H1 (cell line): ENCODE results near the gene ZNF219. TPM values are rescaled to one million over a fixed set of nuclear protein-coding genes. Genes with fewer than 3 reads are reported as not detected.

ENCODE experiments used
- CTCF ChIA-PET: fragments of 300-600 bp; sonication (Branson Sonifier 250); formaldehyde crosslinking; loops from one replicate; lab custom pipeline; 2021; ENCODE audit not compliant: partially characterized antibody; lab: Charles Lee
- POLR2A ChIA-PET: fragments of 300-600 bp; sonication (Branson Sonifier 250); formaldehyde crosslinking; loops from one replicate; lab custom pipeline; 2021; ENCODE audit warnings: inconsistent platforms; ENCODE audit not compliant: partially characterized antibody; lab: Charles Lee
- DNase-seq, 2 experiments: peaks; one replicate each; pipeline versions ENCODE4 v3.0.0 to v3.0.0-alpha.2; 2010 to 2022; ENCODE audit warnings: low spot score in 2 of 2, low read depth in 1 of 2, mixed read lengths in 1 of 2
- FAIRE-seq: peaks from 2 replicates; lab custom pipeline; 2011; peaks lifted over from hg19 to GRCh38; lab: Jason Lieb, UNC
- H2AFZ ChIP-seq: 2 replicates; pipeline ENCODE4 v1.8.1; 2012; ENCODE audit warnings: low read length, inconsistent platforms
- H2AK5ac ChIP-seq: 2 replicates; pipeline ENCODE4 v1.6.1; 2013; ENCODE audit warnings: low read depth, low read length
- H2BK120ac ChIP-seq: replicated peaks from 2 replicates; pipeline ENCODE3; 2013; ENCODE audit warnings: low read depth, low read length, inconsistent platforms
- H2BK12ac ChIP-seq: 2 replicates; pipeline ENCODE4 v1.6.1; 2013; ENCODE audit warnings: low read depth, low read length
- H2BK15ac ChIP-seq: 2 replicates; pipeline ENCODE4 v1.6.1; 2013; ENCODE audit warnings: low read length
- H2BK20ac ChIP-seq: 2 replicates; pipeline ENCODE4 v1.6.1; 2013; ENCODE audit warnings: low read length
- H2BK5ac ChIP-seq: 2 replicates; pipeline ENCODE4 v1.6.1; 2013; ENCODE audit warnings: low read depth, low read length
- H3K14ac ChIP-seq: 2 replicates; pipeline ENCODE4 v1.6.1; 2013; ENCODE audit warnings: inconsistent platforms; ENCODE audit not compliant: insufficient read length
- H3K18ac ChIP-seq: 2 replicates; pipeline ENCODE4 v1.6.1; 2013; ENCODE audit warnings: low read length; ENCODE audit errors: extremely low read depth
- H3K23ac ChIP-seq: 2 replicates; pipeline ENCODE4 v1.6.1; 2013; ENCODE audit warnings: inconsistent platforms; ENCODE audit not compliant: insufficient read length
- H3K23me2 ChIP-seq: 2 replicates; pipeline ENCODE4 v1.6.1; 2013; ENCODE audit warnings: low read depth, low read length
- H3K27ac ChIP-seq: 2 replicates; pipeline ENCODE4 v1.6.1; 2011; ENCODE audit warnings: low read depth, low read length, inconsistent platforms
- H3K27me3 ChIP-seq, 4 experiments: replicated peaks in 1 of 4; 1 replicate in 1 of 4; 2 replicates in 3 of 4; pipeline versions ENCODE4 v1.6.1 to v1.8.1; 2011 to 2013; ENCODE audit warnings: low read length in 3 of 4, mild to moderate bottlenecking in 3 of 4, inconsistent platforms in 2 of 4, mixed read lengths in 2 of 4, moderate library complexity in 1 of 4; ENCODE audit not compliant: control insufficient read depth in 3 of 4, insufficient read depth in 3 of 4; ENCODE audit errors: extremely low read depth in 1 of 4
- H3K36me3 ChIP-seq, 4 experiments: 2 replicates each; pipeline versions ENCODE4 v1.6.1 to v1.8.1; 2011 to 2013; ENCODE audit warnings: mild to moderate bottlenecking in 4 of 4, low read length in 3 of 4, moderate library complexity in 2 of 4, control low read depth in 1 of 4, inconsistent platforms in 1 of 4; ENCODE audit not compliant: insufficient read depth in 4 of 4, control insufficient read depth in 2 of 4
- H3K4ac ChIP-seq: replicated peaks from 2 replicates; pipeline ENCODE3; 2013; ENCODE audit warnings: low read length, low read depth, mixed read lengths, inconsistent platforms; ENCODE audit not compliant: insufficient read length
- H3K4me1 ChIP-seq, 4 experiments: replicated peaks in 1 of 4; 1 replicate in 1 of 4; 2 replicates in 3 of 4; pipeline versions ENCODE4 v1.6.1 to v1.8.1; 2011 to 2013; ENCODE audit warnings: low read length in 3 of 4, inconsistent platforms in 2 of 4, mixed read lengths in 1 of 4; ENCODE audit not compliant: insufficient read depth in 4 of 4, control insufficient read depth in 3 of 4
- H3K4me2 ChIP-seq, 2 experiments: 2 replicates each; pipeline versions ENCODE4 v1.6.1 to v1.8.1; 2011 to 2013; ENCODE audit warnings: low read depth in 2 of 2, low read length in 2 of 2, control low read depth in 1 of 2, inconsistent platforms in 1 of 2, mild to moderate bottlenecking in 1 of 2; ENCODE audit not compliant: insufficient read depth in 1 of 2
- H3K4me3 ChIP-seq, 4 experiments: fragments of 200-600, 300-600 bp in 1 of 4; sonication (generic), shearing (Covaris generic), sonication (Bioruptor Twin) in 1 of 4; 2 replicates each; pipeline versions ENCODE4 v1.5.1 to v1.8.1; 2011 to 2016; ENCODE audit warnings: low read length in 4 of 4, low read depth in 3 of 4, control low read depth in 2 of 4, inconsistent platforms in 2 of 4, mild to moderate bottlenecking in 2 of 4, mixed read lengths in 1 of 4, moderate library complexity in 1 of 4; ENCODE audit not compliant: insufficient read depth in 2 of 4; ENCODE audit errors: extremely low read depth in 1 of 4
- H3K56ac ChIP-seq: replicated peaks from 2 replicates; pipeline ENCODE3; 2013; ENCODE audit warnings: low read depth, mild to moderate bottlenecking, mixed read lengths, low read length, inconsistent platforms; ENCODE audit not compliant: insufficient read length
- H3K79me1 ChIP-seq: 2 replicates; pipeline ENCODE4 v1.6.1; 2013; ENCODE audit warnings: low read depth, low read length, control low read depth
- H3K79me2 ChIP-seq, 2 experiments: 2 replicates each; pipeline versions ENCODE4 v1.6.1 to v1.8.1; 2012 to 2013; ENCODE audit warnings: low read length in 2 of 2, mild to moderate bottlenecking in 2 of 2, inconsistent platforms in 1 of 2; ENCODE audit not compliant: insufficient read depth in 2 of 2, control insufficient read depth in 1 of 2
- H3K9ac ChIP-seq, 4 experiments: replicated peaks in 1 of 4; 1 replicate in 1 of 4; 2 replicates in 3 of 4; pipeline versions ENCODE4 v1.6.1 to v1.8.1; 2011 to 2013; ENCODE audit warnings: low read depth in 3 of 4, low read length in 3 of 4, control low read depth in 2 of 4, mild to moderate bottlenecking in 2 of 4, moderate library complexity in 2 of 4, inconsistent platforms in 1 of 4; ENCODE audit errors: extremely low read depth in 1 of 4
- H3K9me3 ChIP-seq, 2 experiments: 2 replicates each; pipeline versions ENCODE4 v1.6.1 to v1.8.1; 2012 to 2013; ENCODE audit warnings: mild to moderate bottlenecking in 2 of 2, moderate library complexity in 2 of 2, control low read depth in 1 of 2, inconsistent platforms in 1 of 2, low read depth in 1 of 2, low read length in 1 of 2, mixed read lengths in 1 of 2; ENCODE audit not compliant: insufficient read depth in 2 of 2
- H4K20me1 ChIP-seq, 2 experiments: replicated peaks in 1 of 2; 2 replicates each; pipeline versions ENCODE3 to v1.8.1; 2011 to 2013; ENCODE audit warnings: inconsistent platforms in 2 of 2, low read length in 2 of 2, mild to moderate bottlenecking in 1 of 2; ENCODE audit not compliant: insufficient read depth in 2 of 2, control insufficient read depth in 1 of 2
- H4K5ac ChIP-seq: 2 replicates; pipeline ENCODE4 v1.6.1; 2013; ENCODE audit warnings: low read length, low read depth, mixed read lengths, inconsistent platforms; ENCODE audit not compliant: insufficient read length
- H4K8ac ChIP-seq: 2 replicates; pipeline ENCODE4 v1.8.0; 2013; ENCODE audit warnings: mild to moderate bottlenecking, moderate library complexity, low read length, inconsistent platforms; ENCODE audit not compliant: insufficient read depth; ENCODE audit errors: extremely low read depth
- H4K91ac ChIP-seq: replicated peaks from 2 replicates; pipeline ENCODE3; 2013; ENCODE audit warnings: low read length, mixed read lengths, inconsistent platforms; ENCODE audit not compliant: insufficient read length
- CEBPB ChIP-seq: IDR thresholded peaks from 2 replicates; pipeline ENCODE4 v1.6.1; 2012; ENCODE audit warnings: low read depth, low read length
- CHD1 ChIP-seq: IDR thresholded peaks from 2 replicates; pipeline ENCODE4 v1.6.1; 2012; ENCODE audit warnings: low read depth, low read length, improper control_type of control experiment
- EGR1 ChIP-seq: IDR thresholded peaks from 2 replicates; pipeline ENCODE4 v1.6.1; 2011; ENCODE audit warnings: low read depth, low read length, borderline replicate concordance
- HDAC6 ChIP-seq: IDR thresholded peaks from one replicate; pipeline ENCODE4 v1.7.1; 2012; ENCODE audit warnings: low read depth, mild to moderate bottlenecking, inconsistent platforms, low read length, moderate library complexity
- KDM1A ChIP-seq: fragments of 200-600, 300-600 bp; sonication (generic); IDR thresholded peaks from 2 replicates; pipeline ENCODE4 v1.7.1; 2016; ENCODE audit warnings: mild to moderate bottlenecking, low read length, borderline replicate concordance
- KDM5A ChIP-seq: fragments of 200-600 bp; IDR thresholded peaks from 2 replicates; pipeline ENCODE4 v1.7.1; 2012; ENCODE audit warnings: mild to moderate bottlenecking, low read length, inconsistent platforms, mixed read lengths
- MAFK ChIP-seq: IDR thresholded peaks from 2 replicates; pipeline ENCODE4 v1.6.1; 2012; ENCODE audit warnings: low read depth, mild to moderate bottlenecking, improper control_type of control experiment, low read length
- NANOG ChIP-seq: IDR thresholded peaks from 2 replicates; pipeline ENCODE4 v1.6.1; 2011; ENCODE audit warnings: low read length, low read depth, mild to moderate bottlenecking, inconsistent platforms; ENCODE audit not compliant: insufficient read depth, poor library complexity, severe bottlenecking
- POLR2A ChIP-seq, 2 experiments: IDR thresholded peaks; 1 replicate in 1 of 2; 2 replicates in 1 of 2; pipeline ENCODE4 v1.6.1; 2011; ENCODE audit warnings: low read depth in 2 of 2, low read length in 2 of 2, mild to moderate bottlenecking in 2 of 2; ENCODE audit errors: control extremely low read depth in 1 of 2
- POU5F1 ChIP-seq: IDR thresholded peaks from 2 replicates; pipeline ENCODE4 v1.6.1; 2011; ENCODE audit warnings: low read depth, mild to moderate bottlenecking, low read length, moderate library complexity
- SIX5 ChIP-seq: IDR thresholded peaks from 2 replicates; pipeline ENCODE4 v1.6.1; 2011; ENCODE audit warnings: mild to moderate bottlenecking, low read depth, low read length
- TAF1 ChIP-seq: IDR thresholded peaks from 2 replicates; pipeline ENCODE4 v1.6.1; 2011; ENCODE audit warnings: mild to moderate bottlenecking, low read depth, low read length
- YY1 ChIP-seq: IDR thresholded peaks from 2 replicates; pipeline ENCODE4 v1.6.1; 2011; ENCODE audit warnings: low read depth, mild to moderate bottlenecking, low read length
- WGBS, 2 experiments: shearing (Covaris generic) in 1 of 2; methylation state at CpG; one replicate each; pipeline versions ENCODE4 v1.1.6 to v1.1.7; 2013 to 2015; ENCODE audit warnings: low lambda C conversion rate in 2 of 2, mixed read lengths in 2 of 2, inconsistent platforms in 1 of 2, low coverage in 1 of 2, missing lambda C conversion rate in 1 of 2; ENCODE audit not compliant: insufficient replicate concordance in 2 of 2, insufficient coverage in 1 of 2, insufficient read length in 1 of 2; ENCODE audit errors: extremely low coverage in 1 of 2, missing lambda C conversion rate in 1 of 2; 5-methylcytosine and 5-hydroxymethylcytosine counted together
- polyA plus RNA-seq, 7 experiments: library from polyadenylated mRNA; depleted of rRNA in 3 of 7; stranded (reverse) in 5 of 7; unstranded in 2 of 7; fragments of >200 nt in 5 of 7; fragments of 200-250 nt in 2 of 7; gene quantifications; 1 replicate in 5 of 7; 2 replicates in 1 of 7; 4 replicates in 1 of 7; pipeline versions ENCODE4 v1.2.1 to v1.2.3, GENCODE V29; 2011 to 2013; ENCODE audit warnings: missing spikeins in 2 of 7, mixed read lengths in 2 of 7
- total RNA-seq: library from RNA; stranded (reverse); fragmentation: NEBNext Ultra II Directional; extraction: Animal tissue kit (Norgen Biotek cat#: 25700); gene quantifications from 2 replicates; pipeline ENCODE4 v1.2.1, GENCODE V29; 2021
- TF ChIP-seq, protein P1 (sequence below), 3 experiments: IDR thresholded peaks; 1 replicate in 2 of 3; 2 replicates in 1 of 3; pipeline versions ENCODE4 v1.5.1 to v1.6.1; 2011; ENCODE audit warnings: low read length in 3 of 3, mild to moderate bottlenecking in 3 of 3, inconsistent platforms in 2 of 3, low read depth in 1 of 3, moderate library complexity in 1 of 3; ENCODE audit not compliant: insufficient read depth in 1 of 3; ENCODE audit errors: control extremely low read depth in 1 of 3

Gene ZNF219
- total and polyA plus RNA-seq, 2 of the 8 experiments (the other 6 are each of a cell fraction or from before 2014, with no cell fraction given) = 113 to 160 TPM

- Histone ChIP-seq H3K4me1 (no peaks in the 10 kb centered on the region; a peak in 1 of 7 replicates), H2BK15ac (no peak overlapping the region), H3K4me2 (no peak overlapping the region), H2BK12ac (no peak overlapping the region), H3K27ac (no peak overlapping the region), H3K23ac (no peak overlapping the region), H3K9me3 (no peaks in the 10 kb centered on the region), H2BK120ac (no peak overlapping the region), H2BK20ac (no peak overlapping the region), H3K4me3 (no peak overlapping the region), H3K56ac (no peak overlapping the region), H3K27me3 (no peaks in the 10 kb centered on the region; a peak in 1 of 7 replicates), H3K18ac (no peak overlapping the region), H2BK5ac (no peak overlapping the region), H3K79me1 (no peaks in the 10 kb centered on the region), H3K36me3 (no peaks in the 10 kb centered on the region), H3K14ac (no peak overlapping the region), H4K8ac (no peak overlapping the region), H4K5ac (no peak overlapping the region), H2AK5ac (no peak overlapping the region), H3K4ac (no peak overlapping the region), H3K79me2 (no peaks in the 10 kb centered on the region), H2AFZ (no peak overlapping the region), H3K23me2 (no peaks in the 10 kb centered on the region), H4K20me1 (no peaks in the 10 kb centered on the region), H3K9ac (no peak overlapping the region), H4K91ac (no peak overlapping the region)
- TF ChIP-seq KDM5A (no peak), TAF1 (no peak), POU5F1 (no peak), NANOG (no peak), YY1 (no peak), EGR1 (no peak), KDM1A (no peak), CHD1 (no peak), MAFK (no peak), HDAC6 (no peak), SIX5 (no peak), POLR2A (IDR thresholded peaks at IDR 0.05; ENCODE audit: control extremely low read depth in 1 of 2, low read depth in 2 of 2, low read length in 2 of 2) (no peak), CEBPB (no peak)
- TF ChIP-seq, protein P1, sequence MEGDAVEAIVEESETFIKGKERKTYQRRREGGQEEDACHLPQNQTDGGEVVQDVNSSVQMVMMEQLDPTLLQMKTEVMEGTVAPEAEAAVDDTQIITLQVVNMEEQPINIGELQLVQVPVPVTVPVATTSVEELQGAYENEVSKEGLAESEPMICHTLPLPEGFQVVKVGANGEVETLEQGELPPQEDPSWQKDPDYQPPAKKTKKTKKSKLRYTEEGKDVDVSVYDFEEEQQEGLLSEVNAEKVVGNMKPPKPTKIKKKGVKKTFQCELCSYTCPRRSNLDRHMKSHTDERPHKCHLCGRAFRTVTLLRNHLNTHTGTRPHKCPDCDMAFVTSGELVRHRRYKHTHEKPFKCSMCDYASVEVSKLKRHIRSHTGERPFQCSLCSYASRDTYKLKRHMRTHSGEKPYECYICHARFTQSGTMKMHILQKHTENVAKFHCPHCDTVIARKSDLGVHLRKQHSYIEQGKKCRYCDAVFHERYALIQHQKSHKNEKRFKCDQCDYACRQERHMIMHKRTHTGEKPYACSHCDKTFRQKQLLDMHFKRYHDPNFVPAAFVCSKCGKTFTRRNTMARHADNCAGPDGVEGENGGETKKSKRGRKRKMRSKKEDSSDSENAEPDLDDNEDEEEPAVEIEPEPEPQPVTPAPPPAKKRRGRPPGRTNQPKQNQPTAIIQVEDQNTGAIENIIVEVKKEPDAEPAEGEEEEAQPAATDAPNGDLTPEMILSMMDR (IDR thresholded peaks at IDR 0.05; ENCODE audit: control extremely low read depth in 1 of 3, insufficient read depth in 1 of 3, low read depth in 1 of 3, low read length in 3 of 3) = no peak
- no peak for DNase-seq
- 86% methylated on average over 3 of the region's 3 CpGs; no CpG with 5 or more reads in 1 of the 2 experiments for WGBS, 2 experiments
- CTCF ChIA-PET = interaction anchor here (0.7 to 2.6 kb wide), 6 partner anchors 10 to 56 kb away, joined by 3 to 12 read pairs (median 4); no protein-coding TSS in a partner anchor
- no peak for FAIRE-seq
- POLR2A ChIA-PET = interaction anchor here (3.7 kb wide), 1 partner anchor 10 kb away, joined by 17 read pairs; no protein-coding TSS in a partner anchor
Observed at GRCh38 chr14:21061347-21061668, 37.1 kb downstream of the ZNF219 start.
